Stimulated activated CD4-positive, alpha-beta T cell treated with anti-CD3 and anti-CD28 coated beads, Interleukin-4, amount 100 ng/mL, for 1 hour (primary cell): ENCODE results near the gene ZNF24.

Source experiments
- DNase-seq: peaks from one replicate; pipeline ENCODE4 v3.0.0-alpha.2; 2020

ZNF24 gene

GRCh38 chr18:35290094-35290735 lies 54.0 kb downstream of the ZNF24 start, which contains the start of gene ZSCAN30:
ZSCAN30 (minus strand) TSS chr18:35290229; CDS start chr18:35264352, 25,877 bp downstream.
- DNase-seq = peak; percentile 96

GRCh38 chr18:35289727-35290093 lies 54.5 kb downstream of the ZNF24 start:
- DNase-seq = peak; percentile 29

- DNase-seq = no peak
These were observed 54.9 kb downstream of the ZNF24 start for GRCh38 chr18:35289293-35289692.

GRCh38 chr18:35284841-35285240 lies 59.4 kb downstream of the ZNF24 start:
- no peak for DNase-seq

- no peak for DNase-seq
These were observed 60.1 kb downstream of the ZNF24 start for GRCh38 chr18:35283923-35284794.

- no peak for DNase-seq
These were observed 61.9 kb downstream of the ZNF24 start for GRCh38 chr18:35282353-35282752.
